ENCODE results near the gene TNFRSF4. TPM values are rescaled to one million over a fixed set of nuclear protein-coding genes. Genes with fewer than 3 reads are reported as not detected.

TNFRSF4 gene
- total and polyA plus RNA-seq, 10 donors = 6.6 to 23.4 (median 13.6) TPM

DNA sequence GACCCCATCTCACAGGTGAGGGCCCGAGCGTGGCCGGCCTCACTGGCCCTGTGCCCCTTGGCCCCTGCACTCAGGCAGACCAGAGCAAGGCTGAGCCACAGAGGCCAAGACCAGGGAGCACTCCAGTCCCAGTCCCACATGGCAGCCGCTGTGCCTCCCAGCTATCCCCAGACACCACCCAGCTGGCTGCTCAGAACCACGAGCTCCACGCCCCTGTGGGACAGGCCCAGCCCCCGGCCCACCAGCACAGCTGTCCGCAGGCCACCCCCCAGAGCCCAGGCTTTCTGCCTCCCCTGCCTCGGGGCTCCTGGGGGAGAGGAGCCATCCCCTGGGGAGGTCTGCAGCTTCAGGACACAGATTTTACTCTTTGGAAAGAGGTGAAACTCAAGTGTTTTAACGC lies 41.7 kb upstream of the TNFRSF4 start:
- no peaks in the 10 kb centered on the region for H3K9me3 ChIP-seq
- H3K36me3 ChIP-seq = peaks cover 0 to 93% (median 61%) of the 10 kb centered on the region in 6 donors
- no peak overlapping the region for H3K4me3 ChIP-seq
- peaks cover 2 to 37% (median 25%) of the 10 kb centered on the region in 6 donors for H3K4me1 ChIP-seq
- intact Hi-C loops (cut with DNase I; ENCODE audit: low total_unique reads) = no loop called here
- no peak overlapping the region for H3K27ac ChIP-seq
- no peak for DNase-seq
- 91 to 97% (median 93%) methylated on average over 9 to 10 of the region's 10 CpGs for WGBS, 5 donors
- TF ChIP-seq, protein P1, sequence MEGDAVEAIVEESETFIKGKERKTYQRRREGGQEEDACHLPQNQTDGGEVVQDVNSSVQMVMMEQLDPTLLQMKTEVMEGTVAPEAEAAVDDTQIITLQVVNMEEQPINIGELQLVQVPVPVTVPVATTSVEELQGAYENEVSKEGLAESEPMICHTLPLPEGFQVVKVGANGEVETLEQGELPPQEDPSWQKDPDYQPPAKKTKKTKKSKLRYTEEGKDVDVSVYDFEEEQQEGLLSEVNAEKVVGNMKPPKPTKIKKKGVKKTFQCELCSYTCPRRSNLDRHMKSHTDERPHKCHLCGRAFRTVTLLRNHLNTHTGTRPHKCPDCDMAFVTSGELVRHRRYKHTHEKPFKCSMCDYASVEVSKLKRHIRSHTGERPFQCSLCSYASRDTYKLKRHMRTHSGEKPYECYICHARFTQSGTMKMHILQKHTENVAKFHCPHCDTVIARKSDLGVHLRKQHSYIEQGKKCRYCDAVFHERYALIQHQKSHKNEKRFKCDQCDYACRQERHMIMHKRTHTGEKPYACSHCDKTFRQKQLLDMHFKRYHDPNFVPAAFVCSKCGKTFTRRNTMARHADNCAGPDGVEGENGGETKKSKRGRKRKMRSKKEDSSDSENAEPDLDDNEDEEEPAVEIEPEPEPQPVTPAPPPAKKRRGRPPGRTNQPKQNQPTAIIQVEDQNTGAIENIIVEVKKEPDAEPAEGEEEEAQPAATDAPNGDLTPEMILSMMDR (IDR thresholded peaks at IDR 0.05 in 8 of 11, conservative IDR thresholded peaks at IDR 0.05 in 3 of 11) = no peak
- TF ChIP-seq POLR2A (IDR thresholded peaks at IDR 0.05) (no peak), POLR2AphosphoS5 (IDR thresholded peaks at IDR 0.05) (no peak)
- no peaks in the 10 kb centered on the region for H3K27me3 ChIP-seq (replicated peaks in 1 of 7)

DNA sequence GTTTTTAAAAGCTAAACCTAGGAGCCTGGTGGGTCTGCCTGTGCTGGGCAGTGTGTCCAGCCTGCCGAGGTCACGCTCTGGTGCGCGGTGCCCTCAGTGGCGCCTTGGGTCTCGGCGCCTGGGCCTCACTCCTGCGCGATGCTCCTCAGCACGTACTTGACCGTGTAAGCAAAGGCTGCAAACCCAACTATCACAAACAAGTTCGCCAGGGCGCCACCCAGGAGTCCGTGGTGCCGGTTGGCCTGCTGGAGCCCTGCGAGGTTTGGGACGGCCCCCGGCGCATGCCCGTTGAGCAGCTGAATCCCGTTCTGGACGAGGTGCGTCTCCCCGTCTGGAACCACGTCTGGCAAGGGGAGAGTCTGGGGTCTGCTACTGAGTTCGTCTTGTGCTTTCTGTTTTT lies 41.1 kb upstream of the TNFRSF4 start:
- 95 to 99% (median 96%) methylated on average over 24 to 26 of the region's 26 CpGs for WGBS, 5 donors
- no peak for TF ChIP-seq POLR2AphosphoS5 (IDR thresholded peaks at IDR 0.05)
- TF ChIP-seq POLR2A (IDR thresholded peaks at IDR 0.05) = no peak
- TF ChIP-seq, protein P1 (IDR thresholded peaks at IDR 0.05 in 8 of 11, conservative IDR thresholded peaks at IDR 0.05 in 3 of 11) = no peak
- no peaks in the 10 kb centered on the region for H3K9me3 ChIP-seq
- DNase-seq = no peak
- intact Hi-C loops (cut with DNase I; ENCODE audit: low total_unique reads) = no loop called here
- no peaks in the 10 kb centered on the region for H3K27me3 ChIP-seq (replicated peaks in 1 of 7)
- peaks cover 3 to 37% (median 24%) of the 10 kb centered on the region in 6 donors for H3K4me1 ChIP-seq
- no peak overlapping the region for H3K4me3 ChIP-seq
- H3K36me3 ChIP-seq = peaks cover 0 to 88% (median 60%) of the 10 kb centered on the region in 6 donors
- H3K27ac ChIP-seq = no peak overlapping the region

DNA sequence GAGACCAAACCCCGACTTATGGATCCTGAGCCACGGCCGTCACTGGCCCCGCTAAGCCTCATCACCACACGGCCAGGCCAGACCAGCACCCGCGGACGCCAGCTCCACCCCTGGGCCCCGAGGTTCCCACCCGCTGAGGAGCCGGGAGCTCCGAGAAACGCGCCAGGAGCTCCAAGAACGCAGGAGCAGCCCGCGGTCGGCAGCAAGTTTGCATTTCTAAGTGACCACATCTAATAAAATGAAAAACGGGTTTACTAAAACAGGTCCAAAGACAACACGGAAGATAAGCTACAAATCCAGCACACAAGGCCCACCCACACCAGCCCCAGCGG lies 40.7 kb upstream of the TNFRSF4 start:
- no peak overlapping the region for H3K27ac ChIP-seq
- no peaks in the 10 kb centered on the region for H3K27me3 ChIP-seq (replicated peaks in 1 of 7)
- DNase-seq = no peak
- 91 to 93% (median 92%) methylated on average over 19 to 21 of the region's 21 CpGs for WGBS, 5 donors
- H3K4me1 ChIP-seq = peaks cover 3 to 37% (median 21%) of the 10 kb centered on the region in 6 donors
- peaks cover 0 to 83% (median 58%) of the 10 kb centered on the region in 6 donors for H3K36me3 ChIP-seq
- H3K9me3 ChIP-seq = no peaks in the 10 kb centered on the region
- no peak overlapping the region for H3K4me3 ChIP-seq
- intact Hi-C loops (cut with DNase I; ENCODE audit: low total_unique reads) = no loop called here
- TF ChIP-seq, protein P1 (IDR thresholded peaks at IDR 0.05 in 8 of 11, conservative IDR thresholded peaks at IDR 0.05 in 3 of 11) = no peak
- TF ChIP-seq POLR2AphosphoS5 (IDR thresholded peaks at IDR 0.05) (no peak), POLR2A (IDR thresholded peaks at IDR 0.05) (no peak)

DNA sequence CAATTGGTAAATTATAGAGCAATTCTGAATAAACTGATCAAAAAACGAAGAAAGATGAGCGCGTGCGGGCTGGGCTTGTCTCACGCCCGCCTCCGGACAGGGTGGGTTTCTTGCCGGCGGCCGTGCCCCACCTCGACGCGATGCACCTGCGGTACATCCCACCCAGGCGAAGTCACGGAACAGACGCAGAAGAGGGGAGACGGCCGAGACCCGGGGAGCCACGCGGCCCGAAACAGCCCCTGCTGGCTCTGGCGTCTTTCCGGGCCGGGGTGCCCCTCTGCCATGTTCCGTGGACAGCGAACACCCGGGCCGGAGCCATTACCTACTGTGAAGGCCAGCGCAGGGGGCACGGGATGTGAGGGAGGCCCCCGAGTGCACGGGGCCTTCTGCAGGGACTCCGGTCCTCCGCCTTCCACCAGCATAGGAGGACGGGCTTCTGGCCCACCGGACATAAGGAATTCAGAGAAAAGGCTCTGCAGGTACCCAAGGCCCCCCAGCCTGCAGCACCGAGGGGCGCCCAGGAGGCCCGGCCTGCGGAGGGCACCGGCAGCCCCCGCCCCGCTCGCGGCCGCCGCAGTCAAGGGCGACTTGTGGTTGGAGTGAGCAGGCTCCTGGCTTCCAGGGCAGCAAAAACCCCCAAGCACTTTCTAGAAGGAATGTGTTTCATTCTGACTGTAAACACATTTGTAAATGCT lies 40.2 kb upstream of the TNFRSF4 start:
- 95 to 97% (median 96%) methylated on average over 33 to 50 of the region's 50 CpGs for WGBS, 5 donors
- no peaks in the 10 kb centered on the region for H3K9me3 ChIP-seq
- intact Hi-C loops (cut with DNase I; ENCODE audit: low total_unique reads) = no loop called here
- TF ChIP-seq POLR2A (IDR thresholded peaks at IDR 0.05) (no peak), POLR2AphosphoS5 (IDR thresholded peaks at IDR 0.05) (peak in 2 of 3 donors; percentile 11 to 53)
- TF ChIP-seq, protein P1 (IDR thresholded peaks at IDR 0.05 in 8 of 11, conservative IDR thresholded peaks at IDR 0.05 in 3 of 11) = no peak
- no peak overlapping the region for H3K27ac ChIP-seq
- H3K27me3 ChIP-seq (replicated peaks in 1 of 7) = no peaks in the 10 kb centered on the region
- H3K36me3 ChIP-seq = peaks cover 0 to 78% (median 54%) of the 10 kb centered on the region in 6 donors
- H3K4me1 ChIP-seq = peaks cover 3 to 34% (median 18%) of the 10 kb centered on the region in 6 donors
- H3K4me3 ChIP-seq = no peak overlapping the region
- no peak for DNase-seq

Measured in spleen (tissue), 11 donors.